Activated CD8-positive, alpha-beta T cell treated with anti-CD3 and anti-CD28 coated beads, Interleukin-2, amount 10 ng/mL, durations not matched to agents 7 days and 5 days (primary cell): ENCODE data around the gene GGCX. TPM values are rescaled to one million over a fixed set of nuclear protein-coding genes. Genes with fewer than 3 reads are reported as not detected.
A peak's percentile ranks its signal among the peaks of the same experiment; 100 is the strongest.
"Not testable (repeated sequence)": the region's sequence is repeated elsewhere in the genome, so short reads cannot be mapped to it uniquely, and the experiment has no call there.

Source experiments
- ATAC-seq: fragments of 150-1000 bp; cut with Tn5 transposase; one replicate; pipeline ENCODE4 v1.10.0; 2021; ENCODE audit warnings: moderate library complexity
- CTCF ChIA-PET: fragments of 350-600 bp; sonication (Branson Sonifier 250); formaldehyde crosslinking; loops from one replicate; lab custom pipeline; 2021; ENCODE audit warnings: antibody characterized with exemption; lab: Charles Lee
- POLR2A ChIA-PET: fragments of 350-600 bp; sonication (Branson Sonifier 250); formaldehyde crosslinking; loops from one replicate; lab custom pipeline; 2021; ENCODE audit warnings: antibody characterized with exemption; lab: Charles Lee
- DNase-seq: peaks from one replicate; pipeline ENCODE4 v3.0.0-alpha.2; 2020
- H3K27ac Mint-ChIP-seq: one replicate; pipeline ENCODE4 v1.8.0; 2021; ENCODE audit warnings: mild to moderate bottlenecking, mixed read lengths
- H3K27me3 Mint-ChIP-seq: one replicate; pipeline ENCODE4 v1.8.0; 2021; ENCODE audit warnings: low read depth, mixed read lengths
- H3K36me3 Mint-ChIP-seq: one replicate; pipeline ENCODE4 v1.8.0; 2021; ENCODE audit warnings: low read depth, mixed read lengths
- H3K4me1 Mint-ChIP-seq: one replicate; pipeline ENCODE4 v1.8.0; 2021; ENCODE audit warnings: low read depth, mixed read lengths
- H3K4me3 Mint-ChIP-seq: one replicate; pipeline ENCODE4 v1.8.0; 2021; ENCODE audit warnings: mild to moderate bottlenecking, mixed read lengths
- H3K9me3 Mint-ChIP-seq: one replicate; pipeline ENCODE4 v1.8.0; 2022; ENCODE audit warnings: mixed read lengths; ENCODE audit not compliant: insufficient read depth
- total RNA-seq, 2 experiments: library from RNA; stranded (reverse); gene quantifications; one replicate each; pipeline ENCODE4 v1.2.3, GENCODE V29; 2021

Gene GGCX
- total RNA-seq: 10 to 100 TPM; 18.9 to 20.0 TPM

DNA sequence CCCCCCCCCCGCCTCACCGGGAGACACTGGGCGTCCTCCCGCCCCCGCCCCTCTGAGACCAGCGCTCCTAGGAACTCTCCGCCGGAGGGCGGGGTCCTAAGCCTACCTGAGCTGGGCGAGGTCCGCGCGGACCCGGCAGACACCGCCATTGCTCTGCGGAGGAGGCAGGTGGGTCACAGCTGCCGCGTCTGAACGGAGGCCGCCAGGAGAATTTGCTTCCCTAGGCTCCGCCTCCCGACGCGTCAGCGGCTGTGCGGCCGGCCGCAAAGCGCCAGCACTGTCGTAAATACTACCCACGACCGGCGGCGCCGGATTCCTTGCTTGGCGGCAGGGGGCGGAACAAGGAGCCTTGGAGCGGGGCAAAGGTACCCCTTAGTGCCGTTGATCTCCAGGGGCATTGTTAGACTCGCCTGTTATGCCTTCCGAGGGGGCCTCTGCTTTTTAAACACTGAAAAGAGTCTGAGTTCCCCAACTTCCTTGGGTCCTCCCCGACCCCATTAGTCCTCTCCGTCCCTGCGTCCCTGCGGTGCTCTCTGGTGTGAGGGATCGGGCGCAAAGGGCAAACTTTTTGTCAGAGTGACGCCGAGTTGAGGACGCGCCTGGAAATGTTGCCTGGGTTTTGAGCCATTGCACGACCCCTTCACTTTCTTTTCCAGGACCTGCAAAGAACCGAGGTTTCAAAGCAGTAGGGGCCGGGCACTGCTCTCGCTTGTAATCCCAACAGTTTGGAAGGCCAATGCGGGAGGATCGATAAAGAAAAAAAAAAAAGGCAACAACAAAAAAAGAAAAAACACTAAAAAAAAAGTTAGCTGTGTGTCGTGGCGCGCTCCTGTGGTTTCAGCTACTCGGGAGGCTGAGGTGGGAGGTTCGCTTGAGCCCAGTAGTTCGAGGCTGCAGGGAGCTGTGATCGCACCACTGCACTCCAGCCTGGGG, at the start of gene GGCX:
Gene GGCX (minus strand): TSS at position 214 of the 933 bp plus-strand sequence. CDS start 65 bp downstream, at position 149.
- Mint-ChIP-seq H3K36me3 (peaks cover 11% of the 10 kb centered on the region), H3K27me3 (no peaks in the 10 kb centered on the region), H3K9me3 (no peaks in the 10 kb centered on the region), H3K27ac (peak within 1 kb of the TSS; percentile 99), H3K4me3 (peak within 1 kb of the TSS; percentile 99), H3K4me1 (peaks cover 38% of the 10 kb centered on the region)
- DNase-seq (peak; percentile 97), ATAC-seq (peak; percentile 97)
- CTCF ChIA-PET: interaction anchor here (0.6 to 4.9 kb wide), 7 partner anchors 10 to 146 kb away, joined by 3 to 32 read pairs (median 3); partner anchors contain the start of genes MAT2A and SH2D6
- POLR2A ChIA-PET: interaction anchor here (0.6 to 2.1 kb wide), 13 partner anchors 9 to 245 kb away, joined by 3 to 13 read pairs (median 4); partner anchors contain the start of genes C2orf68, ELMOD3, RETSAT and RNF181

DNA sequence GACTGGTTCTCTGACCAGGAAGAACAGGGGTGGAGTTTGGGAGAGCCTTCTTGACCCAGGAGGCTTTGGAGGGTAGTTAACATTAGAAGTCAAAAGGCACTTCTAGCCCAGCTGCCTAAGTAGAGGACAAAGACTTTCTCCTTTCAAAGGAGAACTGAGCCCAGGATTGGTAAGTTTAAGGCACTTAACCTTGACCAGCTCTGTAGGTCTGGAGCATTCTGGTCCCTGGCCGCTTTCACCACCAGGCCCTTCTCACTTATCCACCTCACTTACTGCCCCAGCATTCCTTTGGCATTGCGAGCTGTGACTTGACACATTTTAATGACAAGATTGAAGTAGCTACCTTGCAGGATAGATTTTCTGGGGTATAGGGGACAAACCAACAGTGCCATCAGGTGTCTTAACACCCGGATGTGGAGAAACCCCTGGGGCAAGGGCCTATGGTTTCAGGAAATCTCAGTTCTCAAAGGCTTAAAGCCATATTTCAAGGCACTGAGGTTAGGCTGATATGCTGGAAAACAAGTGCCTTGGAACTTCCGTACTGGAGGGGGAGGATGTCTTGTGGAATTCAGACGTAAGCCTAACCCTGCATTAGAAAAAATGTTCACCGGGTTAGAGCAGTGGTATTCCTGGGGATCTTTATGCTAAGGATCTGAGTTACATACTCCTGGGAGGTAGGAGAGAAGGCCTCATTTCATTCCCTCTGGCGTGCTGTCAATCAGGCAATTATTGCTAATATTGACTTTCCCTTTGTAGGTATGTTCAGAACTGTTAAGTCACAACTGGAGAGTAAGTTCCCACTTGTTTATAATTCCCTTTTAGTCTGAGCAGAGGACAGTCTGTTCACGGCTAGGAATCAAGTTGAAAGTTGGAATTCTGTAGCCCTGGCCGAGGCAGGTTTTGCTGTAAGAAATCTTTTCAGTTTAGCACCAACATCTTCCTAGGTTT, 46.2 kb upstream of the GGCX start:
- no peak overlapping the region for H3K4me3 Mint-ChIP-seq
- H3K27ac Mint-ChIP-seq: no peak overlapping the region
- POLR2A ChIA-PET: interaction anchor here (1.6 to 4.0 kb wide), 2 partner anchors 12 to 22 kb away, joined by 3 to 20 read pairs; partner anchors contain the start of gene RNF181
- DNase-seq (no peak), ATAC-seq (no peak)
- H3K9me3 Mint-ChIP-seq: no peaks in the 10 kb centered on the region
- H3K4me1 Mint-ChIP-seq: peaks cover 27% of the 10 kb centered on the region
- CTCF ChIA-PET: no interaction called here
- H3K36me3 Mint-ChIP-seq: peaks cover 27% of the 10 kb centered on the region
- no peaks in the 10 kb centered on the region for H3K27me3 Mint-ChIP-seq

GRCh38 chr2:85606116-85606455, 44.8 kb upstream of the GGCX start:
- Mint-ChIP-seq H3K4me1 (peaks cover 23% of the 10 kb centered on the region), H3K27me3 (no peaks in the 10 kb centered on the region), H3K9me3 (no peaks in the 10 kb centered on the region), H3K4me3 (no peak overlapping the region), H3K36me3 (peaks cover 24% of the 10 kb centered on the region), H3K27ac (no peak overlapping the region)
- DNase-seq (no peak), ATAC-seq (no peak)
- ChIA-PET CTCF (interaction anchor here (2.2 kb wide), 1 partner anchor 11 kb away, joined by 6 read pairs; the partner anchor contains the start of gene RNF181), POLR2A (interaction anchor here (0.7 to 4.0 kb wide), 4 partner anchors 9 to 23 kb away, joined by 3 to 20 read pairs (median 3); partner anchors contain the start of gene RNF181)

DNA sequence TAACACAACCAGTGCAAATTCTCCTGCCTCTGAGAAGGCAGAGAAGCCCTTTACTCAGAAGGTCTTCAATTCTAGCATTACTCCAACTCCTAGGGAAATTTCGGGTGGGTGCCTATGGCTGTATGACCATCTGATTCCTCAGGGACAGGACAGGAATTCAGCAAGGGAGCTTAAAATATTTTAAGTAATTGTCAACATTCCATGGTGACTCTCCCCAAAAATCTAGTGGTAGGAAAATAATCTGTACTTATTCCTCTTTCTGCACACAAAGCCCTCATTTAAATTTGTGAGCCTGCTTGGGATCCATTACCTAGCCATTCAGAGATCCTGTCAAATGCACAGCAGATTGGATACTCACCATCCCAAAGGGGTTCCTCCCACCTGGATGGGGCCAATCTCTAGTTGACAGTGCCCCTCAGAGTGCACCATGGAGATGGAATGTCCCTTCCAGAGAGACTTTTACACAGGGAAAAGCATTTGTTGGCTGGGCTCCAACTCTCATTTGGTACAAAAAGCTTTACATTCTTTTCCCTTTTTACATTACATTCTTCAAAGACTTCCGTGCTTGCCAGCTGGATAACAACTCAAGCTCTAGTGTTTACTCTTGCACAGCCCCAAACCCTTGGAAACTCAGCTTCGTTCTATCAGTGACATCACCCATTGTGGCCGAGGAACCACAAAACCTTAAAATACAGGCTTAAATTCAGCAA, 44.3 kb upstream of the GGCX start:
- H3K4me3 Mint-ChIP-seq: no peak overlapping the region
- DNase-seq (no peak), ATAC-seq (no peak)
- H3K9me3 Mint-ChIP-seq: no peaks in the 10 kb centered on the region
- H3K27me3 Mint-ChIP-seq: no peaks in the 10 kb centered on the region
- peaks cover 24% of the 10 kb centered on the region for H3K36me3 Mint-ChIP-seq
- ChIA-PET CTCF (interaction anchor here (0.9 to 2.5 kb wide), 4 partner anchors 10 to 32 kb away, joined by 3 to 15 read pairs (median 5); partner anchors contain the start of gene RNF181), POLR2A (interaction anchor here (0.5 to 4.0 kb wide), 6 partner anchors 9 to 278 kb away, joined by 3 to 20 read pairs (median 4); partner anchors contain the start of genes RNF181 and TGOLN2)
- peaks cover 23% of the 10 kb centered on the region for H3K4me1 Mint-ChIP-seq
- H3K27ac Mint-ChIP-seq: no peak overlapping the region

DNA sequence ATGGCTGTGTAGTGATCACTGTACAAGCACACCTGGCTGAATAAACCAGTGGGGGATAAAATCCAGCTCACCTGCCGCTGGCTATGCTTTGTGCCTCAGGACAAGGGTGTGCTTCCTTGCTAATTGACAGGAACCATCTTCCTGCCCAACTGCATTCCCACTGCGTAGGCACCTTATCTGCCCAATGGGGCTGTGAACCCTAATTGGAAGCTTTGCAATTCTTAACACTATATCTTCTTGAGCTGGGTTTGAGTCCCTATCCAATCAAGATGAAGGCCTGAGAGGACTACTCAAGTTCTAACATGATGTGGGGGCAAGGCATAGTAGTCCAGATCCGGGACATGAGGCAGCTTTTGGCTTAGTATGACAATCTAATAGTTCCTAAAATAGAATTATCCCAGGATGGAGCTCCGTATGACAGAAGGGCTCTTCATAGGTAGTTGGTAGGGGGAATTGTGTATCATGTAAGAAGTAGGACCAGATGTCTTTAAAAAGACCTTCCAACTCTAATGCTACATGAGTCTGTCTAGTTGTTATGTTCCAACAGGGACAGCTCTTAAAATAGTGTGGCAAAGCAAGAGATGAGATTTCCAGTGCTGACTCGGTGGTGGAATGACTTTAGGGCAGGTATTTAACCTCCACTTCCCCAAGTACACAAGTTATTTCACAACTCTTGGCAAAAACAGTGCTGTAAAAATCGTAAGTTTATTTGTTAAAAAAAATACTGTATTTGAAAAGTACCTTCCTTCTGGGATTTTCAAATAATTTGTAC, 43.5 kb upstream of the GGCX start:
- DNase-seq (no peak), ATAC-seq (no peak)
- Mint-ChIP-seq H3K4me1 (peaks cover 19% of the 10 kb centered on the region), H3K36me3 (peaks cover 19% of the 10 kb centered on the region), H3K4me3 (no peak overlapping the region), H3K9me3 (no peaks in the 10 kb centered on the region), H3K27me3 (no peaks in the 10 kb centered on the region), H3K27ac (no peak overlapping the region)
- POLR2A ChIA-PET: interaction anchor here (0.5 to 4.0 kb wide), 7 partner anchors 9 to 277 kb away, joined by 3 to 20 read pairs (median 3); partner anchors contain the start of genes RNF181, TGOLN2 and USP39
- CTCF ChIA-PET: interaction anchor here (0.9 to 2.5 kb wide), 6 partner anchors 10 to 44 kb away, joined by 3 to 15 read pairs (median 4); partner anchors contain the start of gene RNF181

DNA sequence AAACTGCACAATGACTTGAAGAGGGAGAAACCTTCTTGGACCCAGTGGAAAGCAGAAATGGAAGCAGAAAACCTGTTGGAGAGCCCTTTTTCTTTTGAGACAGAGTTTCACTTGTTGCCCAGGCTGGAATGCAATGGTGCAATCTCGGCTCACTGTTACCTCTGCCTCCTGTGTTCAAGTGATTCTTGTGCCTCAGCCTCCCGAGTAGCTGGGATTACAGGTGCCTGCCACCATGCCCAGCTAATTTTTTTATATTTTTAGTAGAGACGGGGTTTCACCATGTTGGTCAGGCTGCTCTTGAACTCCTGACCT, 42.8 kb upstream of the GGCX start:
- not testable (repeated sequence) for H3K27me3 Mint-ChIP-seq, H3K4me3 Mint-ChIP-seq, DNase-seq, ATAC-seq, H3K9me3 Mint-ChIP-seq, H3K27ac Mint-ChIP-seq
- ChIA-PET POLR2A (interaction anchor here (0.7 to 4.0 kb wide), 5 partner anchors 8 to 30 kb away, joined by 3 to 20 read pairs (median 3); partner anchors contain the start of genes C2orf68, RNF181 and USP39), CTCF (interaction anchor here (1.0 to 2.5 kb wide), 7 partner anchors 9 to 44 kb away, joined by 3 to 15 read pairs (median 4); partner anchors contain the start of gene RNF181)
- H3K36me3 Mint-ChIP-seq: peaks cover 16% of the 10 kb centered on the region
- peaks cover 17% of the 10 kb centered on the region for H3K4me1 Mint-ChIP-seq

- Mint-ChIP-seq H3K27me3 (no peaks in the 10 kb centered on the region), H3K27ac (peak within 1 kb of the TSS; percentile 53), H3K4me3 (peak within 1 kb of the TSS; percentile 79), H3K9me3 (no peaks in the 10 kb centered on the region), H3K4me1 (peaks cover 15% of the 10 kb centered on the region), H3K36me3 (peaks cover 9% of the 10 kb centered on the region)
- ChIA-PET CTCF (interaction anchor here (0.7 to 1.7 kb wide), 4 partner anchors 9 to 181 kb away, joined by 3 to 4 read pairs (median 4); no protein-coding TSS in a partner anchor), POLR2A (interaction anchor here (0.8 to 2.1 kb wide), 2 partner anchors 9 to 276 kb away, joined by 3 to 11 read pairs; partner anchors contain the start of gene C2orf68)
- peak; percentile 97 for ATAC-seq
- peak; percentile 87 for DNase-seq
Observed at GRCh38 chr2:85602476-85603234, 41.4 kb upstream of the GGCX start, which contains the start of gene TMEM150A. TSS of gene TMEM150A (minus strand) at chr2:85602698. CDS start at chr2:85601948, 750 bp downstream.

GRCh38 chr2:85601771-85602475, 40.6 kb upstream of the GGCX start:
- Mint-ChIP-seq H3K4me3 (peak overlapping the region; percentile 76), H3K27ac (peak overlapping the region; percentile 7), H3K27me3 (no peaks in the 10 kb centered on the region), H3K36me3 (peaks cover 13% of the 10 kb centered on the region), H3K9me3 (no peaks in the 10 kb centered on the region), H3K4me1 (peaks cover 23% of the 10 kb centered on the region)
- CTCF ChIA-PET: interaction anchor here (1.0 to 1.5 kb wide), 2 partner anchors 8 to 181 kb away, joined by 3 to 4 read pairs; no protein-coding TSS in a partner anchor
- ATAC-seq (peak; percentile 27), DNase-seq (no peak)
- POLR2A ChIA-PET: interaction anchor here (0.7 to 2.9 kb wide), 3 partner anchors 10 to 40 kb away, joined by 3 to 11 read pairs (median 5); partner anchors contain the start of genes C2orf68 and VAMP5
